Right ventricle myocardium superior (tissue), 1 donor: Measurements from ENCODE around the gene PRKN. TPM values are rescaled to one million over a fixed set of nuclear protein-coding genes. Genes with fewer than 3 reads are reported as not detected.

Source experiments
- ATAC-seq: fragments of 200-7000 bp; cut with Tn5 transposase; one replicate; pipeline ENCODE4 v1.9.1; 2020; ENCODE audit warnings: mild to moderate bottlenecking; ENCODE audit not compliant: poor library complexity
- DNase-seq: peaks from one replicate; pipeline ENCODE4 v3.0.0-alpha.2; 2020
- intact Hi-C: fragments of 100-400 bp; cut with DNase I; formaldehyde crosslinking; loops from one replicate; pipeline ENCODE4 v1.11.2; 2022
- total RNA-seq: library from RNA; stranded (reverse); fragmentation: NEBNext Ultra II Directional; extraction: Animal tissue kit (Norgen Biotek cat#: 25700); gene quantifications from one replicate; pipeline ENCODE4 v1.2.1, GENCODE V29; 2021
- donor health status: DM: no; HTN: yes; CAD: no; lungs with severe emphysema.

PRKN gene
- total RNA-seq, 1 donor from 2014 or later: 20.6 TPM

DNA sequence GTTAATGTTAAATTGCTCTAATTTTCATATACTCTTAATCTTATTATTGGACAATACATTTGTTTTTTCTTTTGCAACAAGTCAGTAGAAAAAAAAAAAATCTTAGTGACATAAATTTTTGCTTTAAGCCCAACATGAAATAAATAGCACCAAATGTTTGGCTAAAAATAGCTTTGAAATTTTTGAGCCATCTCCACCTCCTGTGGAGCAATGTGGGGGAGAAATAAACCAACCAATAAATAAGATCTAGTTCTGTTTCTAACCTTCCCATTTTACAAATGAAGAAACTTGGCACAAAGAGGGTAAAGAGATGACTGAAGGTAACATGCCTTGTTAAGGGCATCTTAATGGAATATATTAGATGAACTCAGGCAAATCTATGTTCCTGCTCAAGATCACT is 91.4 kb downstream of the PRKN start:
- DNase-seq: no peak
- ATAC-seq: no peak
- intact Hi-C loops: no loop called here

DNA sequence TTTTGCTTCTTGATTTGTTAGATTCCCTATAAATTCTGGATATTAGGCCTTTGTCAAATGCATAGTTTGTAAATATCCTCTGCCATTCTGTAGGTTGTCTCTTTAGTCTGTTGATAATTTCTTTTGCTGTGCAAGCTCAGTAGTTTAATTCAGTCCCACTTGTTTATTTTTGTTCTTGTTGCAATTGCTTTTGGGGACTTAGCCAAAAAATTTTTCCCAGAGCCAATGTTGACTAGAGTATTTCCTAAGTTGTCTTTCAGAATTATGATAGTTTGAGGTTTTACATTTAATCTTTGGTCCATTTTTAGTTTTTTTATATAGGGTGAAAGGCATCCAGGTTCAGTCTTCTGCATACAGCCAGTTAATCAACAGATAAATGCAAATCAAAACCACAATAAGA is 96.0 kb downstream of the PRKN start:
- intact Hi-C loops: no loop called here
- no peak for DNase-seq

DNA sequence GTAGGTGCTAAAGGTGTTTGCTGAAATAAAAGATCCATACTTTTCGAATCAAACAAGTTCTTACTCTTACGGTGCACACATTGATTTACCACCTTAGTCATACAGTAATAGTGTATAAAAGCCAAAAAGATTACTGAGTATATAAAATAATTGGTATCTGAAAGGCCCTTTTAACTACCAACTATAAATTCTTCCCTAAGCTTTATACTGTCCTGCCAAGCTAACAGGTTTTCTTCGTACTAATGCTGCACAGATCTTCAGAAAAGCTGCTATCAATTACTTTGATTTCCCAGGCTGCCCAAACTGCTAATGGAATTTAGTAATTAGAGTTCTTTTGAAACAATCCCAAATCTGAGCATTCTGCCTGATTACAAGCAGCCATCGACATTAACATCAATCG is 97.5 kb downstream of the PRKN start:
- no peak for ATAC-seq
- no peak for DNase-seq
- intact Hi-C loops: no loop called here

More for the DNA sequence above, 96.0 kb downstream of the PRKN start:
- ATAC-seq: no peak

DNA sequence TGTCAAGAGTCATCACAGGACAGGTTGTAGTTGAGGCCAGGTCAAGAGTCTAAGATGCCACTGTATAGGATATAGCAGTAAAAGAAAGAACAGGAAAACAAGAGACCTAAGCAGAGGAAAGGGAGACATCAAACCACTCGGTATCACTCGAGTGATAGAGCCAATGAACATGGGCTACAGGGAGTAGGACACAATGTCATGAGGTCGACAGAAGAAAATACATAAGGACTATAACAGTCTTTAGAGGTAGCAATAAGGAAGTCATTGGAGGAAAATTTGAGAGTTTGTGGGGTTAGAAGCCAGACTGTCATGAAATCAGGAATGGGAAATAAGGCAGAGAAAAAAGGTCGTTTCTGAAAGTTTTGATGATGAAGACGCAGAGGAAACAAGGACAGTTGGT is 99.7 kb downstream of the PRKN start:
- intact Hi-C loops: no loop called here
- ATAC-seq: no peak
- no peak for DNase-seq

DNA sequence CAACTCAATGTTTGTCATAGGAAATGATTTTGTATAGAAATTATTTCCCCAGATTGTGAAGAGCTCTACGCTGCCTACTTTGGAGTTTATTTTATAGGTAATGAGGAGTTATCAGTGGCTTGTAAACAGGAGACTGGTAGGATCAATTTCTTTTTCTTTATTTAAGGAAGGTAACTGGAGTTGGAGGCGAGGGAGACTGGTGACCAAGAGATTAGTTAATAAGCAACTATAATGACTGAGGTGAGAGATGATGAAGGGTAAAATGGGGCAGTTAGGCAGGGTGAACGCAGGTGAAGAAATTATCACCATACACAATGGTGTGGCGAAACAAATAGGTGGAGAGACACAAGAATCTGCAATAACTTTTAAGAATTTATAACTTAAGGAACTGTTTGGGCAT is 100.2 kb downstream of the PRKN start:
- no peak for ATAC-seq
- intact Hi-C loops: no loop called here
- DNase-seq: no peak

DNA sequence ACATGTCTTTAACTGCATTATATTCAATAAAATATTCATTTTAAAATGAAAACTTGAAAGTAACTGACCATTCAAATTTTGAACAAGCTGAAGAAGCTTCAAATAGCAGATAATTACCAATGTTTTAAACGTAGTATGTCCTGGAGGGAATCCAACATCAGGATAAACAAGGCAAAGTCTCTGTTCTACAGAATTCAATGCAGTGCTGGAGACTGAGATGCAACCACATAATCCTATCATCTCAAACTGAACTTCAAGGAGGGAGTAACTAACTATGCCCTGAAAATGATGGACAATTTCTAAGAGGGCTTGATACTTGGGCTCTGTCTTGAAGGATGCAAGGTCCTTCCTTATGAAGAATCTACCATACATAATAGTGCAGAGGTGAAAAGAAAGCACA is 100.7 kb downstream of the PRKN start:
- intact Hi-C loops: no loop called here
- DNase-seq: no peak
- ATAC-seq: no peak

DNA sequence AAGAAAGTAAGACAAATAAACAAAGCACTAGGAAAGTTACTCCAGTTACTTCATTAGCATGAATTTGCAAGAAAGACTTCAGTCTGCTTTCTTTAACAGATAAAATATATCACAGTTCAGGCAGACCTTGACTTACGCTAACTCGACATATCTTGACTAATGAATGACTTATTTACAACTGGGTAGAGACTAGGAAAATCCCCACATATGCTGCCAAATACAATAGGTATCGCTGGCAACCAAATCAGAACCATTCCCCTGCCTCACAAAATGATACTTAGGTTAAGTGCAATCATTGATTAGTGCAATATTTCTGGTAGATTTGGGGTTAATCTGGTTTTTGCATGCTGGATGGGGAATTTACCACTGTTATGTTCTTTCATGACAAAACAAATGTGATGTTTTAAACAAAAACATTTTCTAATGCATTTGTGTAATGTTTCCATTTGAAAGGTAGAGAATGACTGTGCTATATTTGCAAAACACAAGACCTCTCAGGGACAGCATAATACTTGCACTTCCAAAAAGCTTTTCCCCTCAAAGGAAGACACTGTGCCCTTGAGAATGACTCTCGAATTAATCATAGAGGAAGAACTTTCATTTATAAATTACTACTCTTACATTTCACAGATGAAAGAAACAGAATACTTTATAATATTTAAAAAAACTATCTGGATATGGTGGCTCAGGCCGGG is 101.6 kb downstream of the PRKN start:
- ATAC-seq: no peak
- no peak for DNase-seq
- intact Hi-C loops: no loop called here

DNA sequence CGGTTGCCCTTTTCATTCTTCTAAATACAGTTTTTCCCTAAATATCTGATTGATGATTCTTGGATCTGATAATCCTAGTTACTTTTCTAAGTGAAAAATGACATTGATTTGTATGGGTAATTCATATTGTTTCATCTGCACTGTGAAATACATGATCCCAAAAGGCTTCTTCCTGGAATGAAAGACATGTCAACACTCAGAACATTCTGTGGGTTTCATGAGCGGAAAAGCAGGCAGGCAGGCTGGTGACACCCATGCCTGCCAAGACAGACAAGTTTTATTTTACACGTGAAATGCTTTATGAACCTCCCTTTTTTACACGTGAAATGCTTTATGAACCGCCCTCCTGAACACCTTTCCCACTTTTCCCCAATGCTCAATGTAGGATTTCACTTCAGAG is 105.0 kb downstream of the PRKN start:
- intact Hi-C loops: no loop called here
- DNase-seq (no peak), ATAC-seq (peak; percentile 56)

DNA sequence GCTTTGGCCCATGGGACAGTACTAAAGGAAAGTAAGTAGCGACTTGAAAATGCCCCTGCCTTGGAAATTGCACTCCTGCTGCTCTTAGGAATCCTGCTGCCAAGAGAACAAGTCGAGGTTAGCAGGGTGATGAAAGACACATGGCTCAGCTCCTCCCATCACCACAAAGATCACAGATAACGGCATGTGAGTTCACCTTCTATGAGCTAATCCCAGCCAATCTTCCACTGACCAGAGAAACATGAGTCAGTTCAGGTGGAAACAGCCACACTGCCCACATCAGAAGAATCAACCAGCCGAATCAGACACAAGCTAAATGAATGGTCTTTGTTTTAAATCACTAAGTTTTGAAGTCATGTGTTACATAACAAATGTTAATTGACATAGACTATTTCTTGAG is 106.3 kb downstream of the PRKN start:
- ATAC-seq (peak; percentile 57), DNase-seq (no peak)
- intact Hi-C loops: no loop called here

DNA sequence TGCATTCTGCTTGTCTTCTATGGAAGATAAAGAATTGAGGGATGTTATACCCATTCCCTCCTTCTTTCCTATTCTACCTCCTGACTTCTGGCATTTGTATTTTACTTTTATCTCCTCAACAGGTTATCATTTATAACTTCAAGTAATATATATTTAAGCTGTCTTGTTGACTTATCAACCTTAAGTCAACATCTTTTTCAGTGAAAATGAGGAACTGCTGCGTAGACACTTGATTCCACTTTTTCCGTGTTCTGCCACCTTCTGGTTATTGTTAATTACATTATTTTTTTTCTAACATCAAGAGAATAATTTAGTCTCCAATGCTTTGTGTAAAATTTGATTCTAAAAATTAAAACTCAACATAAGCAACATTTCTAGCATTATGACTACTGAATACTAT is 107.5 kb downstream of the PRKN start:
- ATAC-seq (no peak), DNase-seq (no peak)
- intact Hi-C loops: no loop called here

DNA sequence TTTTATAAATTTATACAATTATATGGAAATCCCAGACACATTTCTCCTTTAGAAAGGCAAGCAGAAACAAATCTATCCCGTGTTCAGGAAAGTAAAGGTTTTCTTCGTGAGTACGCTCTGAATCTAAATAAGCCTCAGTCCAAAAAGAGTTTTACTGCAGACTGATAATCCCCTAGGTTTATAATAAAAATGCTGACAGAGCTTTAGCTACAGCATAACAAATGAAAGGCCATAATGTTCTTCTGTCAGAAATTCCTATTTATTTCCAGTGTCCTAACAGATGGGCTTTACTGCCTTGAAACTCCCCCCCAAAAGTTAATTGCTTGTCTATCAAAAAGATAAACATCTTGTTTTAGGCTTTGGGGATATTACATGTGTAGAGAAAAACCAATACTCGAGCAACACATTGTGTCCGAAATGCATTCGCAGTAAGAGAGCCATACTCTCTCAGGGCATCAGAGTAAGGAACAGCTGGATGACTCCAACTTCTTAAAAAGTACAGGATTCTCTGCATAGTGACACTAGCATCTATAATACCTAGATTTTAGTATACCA is 109.0 kb downstream of the PRKN start:
- no peak for DNase-seq
- ATAC-seq: no peak
- intact Hi-C loops: no loop called here

DNA sequence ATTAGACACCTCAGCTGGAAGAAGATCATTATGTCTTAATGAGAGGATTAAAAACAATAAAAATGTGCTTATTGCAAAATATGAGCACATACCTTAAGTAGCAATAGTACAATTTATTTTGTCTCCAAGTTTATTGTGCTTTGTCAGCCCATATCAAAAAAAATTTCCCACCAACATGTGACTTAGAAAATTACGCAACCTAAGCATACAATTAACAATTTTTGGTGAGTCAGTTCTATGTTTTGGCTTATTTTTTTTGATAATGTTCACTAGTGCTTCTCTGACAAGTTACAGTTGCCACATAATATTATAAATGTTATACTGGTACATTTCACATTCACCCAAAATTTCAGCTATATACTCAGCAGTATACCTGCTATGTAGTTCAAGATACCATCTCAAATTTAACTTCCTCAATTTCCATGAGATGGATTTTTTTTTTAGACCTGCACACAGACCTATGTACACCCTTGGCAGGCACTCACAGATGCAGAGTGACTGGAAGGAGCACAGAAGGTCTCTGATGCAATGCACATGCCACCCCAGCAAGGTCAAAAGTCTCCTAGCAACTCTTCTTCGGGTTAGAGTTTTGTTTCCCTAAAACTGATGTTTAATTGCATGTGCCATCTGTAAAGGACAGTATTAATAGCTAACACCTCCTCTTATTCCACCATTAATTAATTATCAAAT is 112.4 kb downstream of the PRKN start:
- ATAC-seq: peak; percentile 82
- DNase-seq: no peak
- intact Hi-C loops: no loop called here

DNA sequence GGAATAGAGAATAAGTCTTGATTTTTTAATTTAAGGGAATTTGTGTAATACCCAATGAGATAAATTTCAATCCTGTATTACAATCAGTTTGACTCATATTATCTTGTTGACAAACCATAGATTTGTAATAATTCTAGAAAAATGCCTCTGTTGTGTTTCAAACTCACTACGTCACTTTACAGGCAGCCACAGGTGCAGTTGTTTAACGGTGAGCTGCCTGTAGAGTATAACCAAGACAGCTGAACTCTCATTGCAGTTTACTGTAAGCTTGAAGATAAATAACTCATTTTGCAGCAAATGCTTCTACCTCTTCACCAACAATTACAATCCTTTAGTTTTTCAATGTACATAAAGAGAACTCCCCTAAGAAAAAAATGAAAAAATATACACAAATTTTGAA is 114.3 kb downstream of the PRKN start:
- intact Hi-C loops: no loop called here
- DNase-seq: no peak
- no peak for ATAC-seq

DNA sequence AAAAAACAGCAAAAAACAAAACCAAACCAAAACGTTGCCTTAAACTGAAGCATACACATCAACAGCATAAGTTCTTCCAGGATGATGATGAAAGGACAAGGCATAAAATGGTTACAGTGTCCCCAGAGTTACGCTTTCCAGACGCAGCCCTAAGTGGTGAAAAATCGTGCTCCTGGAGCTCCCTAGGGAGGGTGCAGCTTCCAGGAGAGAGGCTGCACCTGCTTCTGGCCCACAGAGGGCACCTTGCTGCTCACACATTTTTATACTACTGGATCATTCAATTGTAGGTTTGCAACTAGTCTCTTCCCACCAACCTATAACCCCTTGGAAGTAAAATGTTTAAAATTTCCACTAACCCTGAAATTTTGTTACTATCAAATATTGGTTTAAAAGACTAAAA is 115.0 kb downstream of the PRKN start:
- ATAC-seq: peak; percentile 19
- no peak for DNase-seq
- intact Hi-C loops: no loop called here

DNA sequence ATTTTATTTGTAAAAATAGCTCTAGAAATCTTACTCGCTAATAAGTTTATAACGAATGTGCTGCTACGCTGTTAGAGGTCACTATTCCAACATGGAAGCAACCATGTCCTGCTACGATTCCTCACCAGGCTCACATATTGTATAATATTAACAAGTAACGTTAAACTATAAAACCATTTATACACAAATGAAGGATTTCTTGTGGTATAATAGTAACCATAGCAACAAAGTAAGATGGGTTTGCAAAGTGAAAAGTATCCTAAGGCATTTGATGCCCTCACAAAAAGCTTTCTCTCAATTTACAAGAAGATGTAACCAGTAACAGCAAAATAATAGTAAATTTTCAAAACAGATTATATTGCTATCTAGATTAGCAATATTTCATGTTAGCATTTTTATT is 117.2 kb downstream of the PRKN start:
- no peak for DNase-seq
- intact Hi-C loops: no loop called here
- no peak for ATAC-seq

DNA sequence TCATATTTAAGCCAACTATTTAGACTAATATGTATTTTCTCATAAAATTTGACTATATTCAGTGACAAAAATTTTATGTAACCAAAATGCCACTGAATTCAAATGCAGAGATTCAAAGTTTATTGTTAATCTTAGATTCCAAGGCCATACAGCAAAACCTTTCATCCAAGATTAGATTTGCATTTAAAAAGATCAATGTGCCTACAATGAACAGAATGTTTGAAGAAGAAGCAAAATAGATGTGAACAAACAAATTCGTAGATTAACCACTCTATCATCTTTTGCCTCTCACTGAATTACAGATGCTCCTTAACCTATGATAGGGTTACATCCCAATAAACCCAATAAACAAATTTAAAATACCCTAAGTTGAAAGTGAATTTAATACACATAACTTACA is 121.7 kb downstream of the PRKN start:
- intact Hi-C loops: no loop called here
- no peak for DNase-seq
- no peak for ATAC-seq

DNA sequence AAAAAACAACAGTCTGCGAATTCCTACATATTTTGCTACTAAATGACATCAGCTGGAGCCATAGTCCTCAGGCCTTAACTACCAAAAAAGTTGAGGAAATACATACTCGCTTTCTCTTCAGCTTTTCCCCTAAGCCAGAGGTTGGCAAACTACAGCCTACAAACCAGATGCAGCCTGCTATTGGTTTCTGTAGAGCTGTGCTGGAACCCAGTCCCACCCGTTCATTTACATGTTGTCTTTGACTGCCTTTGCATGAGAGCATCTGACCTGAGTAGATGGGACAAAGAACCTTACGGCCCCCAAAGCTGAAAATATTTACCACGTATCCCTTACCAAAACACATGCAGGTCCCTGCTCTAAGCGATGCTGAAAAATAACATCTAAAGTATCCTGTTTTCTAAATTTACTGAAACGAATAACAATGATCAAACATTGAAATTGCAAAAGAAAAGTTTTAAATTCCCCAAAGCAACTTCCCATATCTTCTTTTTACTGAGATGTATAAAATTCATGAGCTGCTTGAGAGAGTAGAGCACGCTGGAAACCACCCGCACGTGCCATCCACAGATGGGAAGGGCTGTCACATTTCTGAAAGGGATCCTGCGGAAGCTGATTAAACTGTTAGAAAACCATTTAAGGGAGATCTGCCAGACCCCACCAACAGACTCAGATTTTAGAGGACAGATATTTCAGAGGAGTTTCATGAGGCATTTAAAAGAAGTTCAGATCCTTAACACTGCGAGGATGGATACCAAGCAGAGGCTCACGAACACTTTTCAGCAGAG is 124.1 kb downstream of the PRKN start:
- intact Hi-C loops: no loop called here
- DNase-seq (no peak), ATAC-seq (peak; percentile 18)

DNA sequence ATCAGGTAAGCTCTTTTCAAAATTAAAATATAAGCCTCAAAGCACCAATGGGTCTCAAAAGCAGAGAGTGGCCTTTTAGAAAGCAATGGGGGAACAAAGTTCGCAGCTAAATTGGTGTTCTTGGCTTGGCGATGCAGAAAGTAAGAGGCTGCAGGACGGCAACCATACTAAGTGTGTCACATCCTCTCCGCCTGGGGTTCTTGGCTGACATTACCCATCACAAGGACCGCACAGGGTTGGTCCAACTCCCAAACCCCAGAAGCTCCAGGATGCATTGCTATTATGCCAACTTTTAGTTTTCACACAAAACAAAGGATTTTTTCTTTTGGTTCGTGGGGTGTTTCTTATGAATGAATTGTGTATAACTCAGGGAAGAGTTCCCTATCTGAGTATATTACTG is 124.8 kb downstream of the PRKN start:
- ATAC-seq: peak; percentile 83
- DNase-seq: no peak
- intact Hi-C loops: no loop called here

DNA sequence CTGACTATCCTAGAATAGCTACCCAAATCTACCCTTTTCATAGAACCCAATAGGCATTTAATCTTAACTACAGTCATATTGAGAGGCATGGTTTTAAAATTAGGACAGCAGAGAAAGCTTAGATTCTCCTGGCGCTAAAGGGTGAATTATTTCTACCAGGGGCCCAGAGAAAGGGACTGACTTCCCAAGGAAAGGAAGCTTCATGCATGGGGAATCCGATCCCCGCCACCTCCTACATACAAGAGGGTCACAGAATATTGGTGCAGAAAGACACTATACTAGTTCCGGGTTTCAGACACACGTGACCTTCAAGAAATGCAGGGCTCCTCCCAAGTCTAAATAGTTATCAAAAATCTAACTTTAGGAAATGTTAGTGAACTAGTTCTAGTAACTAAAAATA is 130.9 kb downstream of the PRKN start:
- DNase-seq: no peak
- peak; percentile 20 for ATAC-seq
- intact Hi-C loops: no loop called here

DNA sequence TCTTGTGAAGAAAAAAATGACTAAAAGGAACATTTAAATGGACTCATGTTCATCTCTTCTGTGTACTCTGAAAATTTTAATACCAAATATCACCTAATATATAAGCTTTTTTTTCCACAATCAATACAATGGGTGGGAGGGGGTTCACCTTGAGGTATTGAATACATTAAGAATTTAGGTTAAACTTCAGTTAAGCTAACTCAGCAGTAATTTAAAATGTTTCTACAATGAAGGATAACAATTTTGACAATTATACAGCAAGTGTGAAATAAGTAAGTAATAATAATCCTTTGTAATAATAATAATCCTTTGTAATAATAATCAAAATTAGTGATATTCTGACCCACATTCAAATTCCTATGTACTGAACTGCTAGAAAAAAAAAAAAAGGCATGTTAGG is 136.0 kb downstream of the PRKN start:
- DNase-seq (no peak), ATAC-seq (no peak)
- intact Hi-C loops: no loop called here
